NCI-H748 (cell line): ENCODE measurements around the gene TTLL4.

Experiments used
- DNase-seq: peaks from one replicate; lab custom pipeline; 2025; ENCODE audit not compliant: unreplicated experiment; lab: John Stamatoyannopoulos, UW

Gene TTLL4

DNA sequence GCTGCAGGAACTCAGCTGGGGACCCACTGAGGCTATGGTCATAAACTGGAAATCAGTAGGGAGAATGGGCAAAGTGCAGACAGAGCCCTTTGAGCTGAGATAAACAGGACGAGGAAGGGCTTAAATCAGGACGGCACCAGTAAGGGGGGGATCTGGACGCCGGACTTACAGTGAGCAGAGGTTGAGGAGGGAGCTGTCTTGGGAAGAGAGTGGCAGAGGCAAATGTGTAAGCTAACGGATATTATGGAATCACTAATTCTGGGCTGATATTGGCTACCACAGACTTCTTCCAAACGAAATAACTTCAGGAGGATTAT lies 71.9 kb downstream of the TTLL4 start:
- no peak for DNase-seq

DNA sequence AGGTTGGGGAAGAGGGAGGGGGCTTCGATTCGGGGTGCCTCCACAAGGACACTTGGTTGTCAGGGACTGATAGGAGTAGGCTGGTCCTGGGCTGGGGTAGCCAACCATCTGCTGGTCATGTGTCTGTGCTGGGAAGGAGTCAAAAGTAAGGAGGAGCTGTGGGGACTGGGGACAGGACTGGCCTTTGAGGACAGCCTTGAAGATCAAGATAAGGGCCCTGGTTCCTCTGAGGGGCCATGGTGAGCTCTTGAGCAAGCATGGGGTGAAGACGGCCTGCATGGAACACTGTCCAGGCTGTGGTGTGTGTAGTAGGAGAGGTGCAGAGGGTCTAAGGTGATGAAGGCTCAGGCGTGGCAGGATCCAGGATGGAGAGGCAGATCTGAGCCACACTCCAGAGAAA lies 73.1 kb downstream of the TTLL4 start:
- DNase-seq, result no peak

DNA sequence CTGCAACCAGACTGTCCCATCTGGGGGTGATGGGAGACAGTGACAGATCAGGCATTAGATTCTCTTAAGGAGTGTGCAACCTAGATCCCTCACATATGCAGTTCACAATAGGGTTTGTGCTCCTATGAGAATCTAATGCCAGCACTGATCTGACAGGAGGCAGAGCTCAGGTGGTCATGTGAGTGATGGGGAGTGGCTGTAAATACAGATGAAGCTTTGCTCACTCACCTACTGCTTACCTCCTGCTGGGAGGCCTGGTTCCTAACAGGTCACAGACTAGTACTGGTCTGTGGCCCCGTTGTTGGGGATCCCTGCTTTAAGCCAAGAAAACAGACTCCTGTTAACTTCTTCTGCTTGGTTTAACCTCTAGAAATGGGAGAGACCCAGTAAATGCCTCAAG lies 74.5 kb downstream of the TTLL4 start:
- no peak for DNase-seq

DNA sequence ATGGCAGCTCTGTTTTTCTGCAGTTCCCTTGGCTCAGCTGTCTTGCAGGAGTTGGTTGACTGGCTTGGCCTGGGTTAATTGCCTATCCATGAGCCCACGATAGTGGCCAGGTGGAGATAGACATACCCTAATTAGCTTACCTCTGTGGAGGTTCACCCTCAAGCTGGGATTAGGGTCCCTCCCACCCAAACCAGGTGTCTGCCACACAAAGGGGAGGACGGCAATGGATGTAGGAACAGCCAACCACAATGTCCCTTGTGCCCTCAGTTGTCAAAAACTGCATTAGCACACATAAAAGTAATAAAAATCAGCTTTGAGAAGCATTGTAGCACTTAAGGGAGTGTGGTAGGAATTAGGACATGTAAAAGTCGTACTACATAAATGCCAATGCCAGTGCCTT lies 75.5 kb downstream of the TTLL4 start:
- no peak for DNase-seq

DNA sequence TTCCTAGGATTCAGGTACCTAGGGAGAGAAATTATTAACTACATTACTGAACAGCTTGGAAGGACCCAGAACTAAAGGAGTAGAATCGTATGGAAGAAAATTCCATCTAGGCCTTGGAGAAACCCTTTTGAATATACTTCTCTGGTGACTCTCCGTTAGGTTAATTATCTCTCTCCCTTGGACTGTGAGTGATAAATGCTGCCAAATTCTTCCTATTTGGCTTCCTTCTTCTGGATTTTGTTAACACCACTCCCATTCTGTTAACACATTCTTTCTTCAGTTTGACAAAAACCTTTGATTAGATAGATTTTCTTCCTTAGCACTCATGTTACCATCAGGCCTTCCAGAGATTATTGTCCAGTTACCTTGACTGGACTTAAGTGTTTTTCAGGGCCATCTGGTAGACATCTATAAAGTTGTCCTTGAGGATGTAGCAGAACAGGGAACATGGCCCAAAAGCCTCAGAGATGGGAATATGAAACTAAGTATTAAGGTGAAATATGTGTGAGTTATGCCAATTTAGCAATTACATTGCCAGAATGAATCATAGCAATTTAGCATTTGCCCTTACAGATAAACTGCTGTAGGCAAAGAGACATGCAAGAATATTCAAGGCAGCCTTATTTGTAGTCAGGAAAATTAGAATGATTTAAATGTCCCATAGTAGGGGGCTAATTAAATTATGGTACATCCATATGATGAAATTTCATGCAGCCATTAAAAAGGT lies 78.1 kb downstream of the TTLL4 start:
- no peak for DNase-seq

DNA sequence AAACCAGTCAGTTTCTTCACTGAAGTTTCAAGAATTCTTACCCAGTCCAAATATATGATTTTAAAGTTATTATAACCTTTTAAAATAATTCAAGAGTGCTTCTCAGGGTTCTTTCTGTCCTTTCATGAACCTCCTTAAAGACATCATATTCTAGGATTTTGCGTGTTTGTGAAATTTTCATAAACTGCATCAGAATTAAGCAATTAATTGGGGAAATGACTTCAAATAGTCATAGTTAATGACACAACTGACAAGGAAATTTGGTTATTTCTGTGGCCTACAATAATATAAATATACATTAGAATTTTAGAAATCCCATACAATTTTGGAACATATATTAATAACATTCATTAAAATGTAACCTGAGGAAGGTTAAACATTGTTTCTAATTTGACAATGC lies 81.8 kb downstream of the TTLL4 start:
- DNase-seq, result no peak

DNA sequence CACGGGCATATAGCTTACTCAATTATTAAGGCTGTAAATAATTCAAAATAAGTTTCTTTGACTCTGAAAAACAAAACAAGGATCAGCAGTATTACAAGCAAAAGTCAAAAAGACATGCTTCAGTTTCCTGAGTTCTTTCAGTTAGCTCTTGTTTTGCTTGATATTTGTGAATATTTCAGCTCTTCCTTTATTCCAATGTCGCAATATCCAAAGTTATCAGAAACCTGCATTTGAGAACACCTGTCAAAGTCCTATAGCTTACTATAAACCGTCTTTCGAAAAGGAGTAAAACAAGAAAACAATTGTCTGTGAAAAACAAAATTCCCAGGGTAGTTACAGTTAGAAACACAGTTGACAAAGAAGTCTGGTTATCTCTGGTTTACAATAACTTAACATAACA lies 86.1 kb downstream of the TTLL4 start:
- no peak for DNase-seq

DNA sequence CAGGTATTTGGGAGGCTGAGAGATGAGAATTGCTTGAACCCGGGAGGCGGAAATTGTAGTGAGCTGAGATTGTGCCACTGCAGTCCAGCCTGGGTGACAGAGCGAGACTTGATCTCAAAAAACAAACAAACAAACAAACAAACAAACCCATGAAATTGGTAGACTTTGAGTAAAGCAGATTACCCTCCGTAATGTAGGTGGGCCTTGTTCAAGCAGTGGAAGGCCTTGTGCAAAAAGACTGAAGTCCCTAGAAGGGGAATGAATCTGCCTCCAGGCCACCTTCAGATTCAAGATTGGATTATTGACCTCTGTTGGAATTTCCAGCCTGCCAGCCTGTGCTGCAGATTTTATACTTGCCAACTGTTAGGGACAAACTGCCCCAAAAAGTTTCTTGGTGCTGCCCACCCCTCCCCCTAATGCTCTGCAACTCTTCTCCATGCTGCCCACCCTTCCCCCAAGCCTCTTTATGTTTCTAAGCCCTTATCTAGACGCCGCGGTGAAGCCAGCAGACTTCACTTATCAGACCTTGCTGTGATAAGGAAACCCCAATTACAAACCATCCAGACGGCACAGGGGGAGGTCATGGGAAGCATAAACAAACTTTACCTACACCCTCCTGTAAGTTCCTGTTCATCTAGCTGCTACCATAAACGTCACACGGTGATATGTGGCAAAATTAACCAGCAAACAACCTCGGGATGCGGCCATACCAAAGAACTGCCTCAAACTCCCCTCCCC lies 88.3 kb downstream of the TTLL4 start:
- no peak for DNase-seq

DNA sequence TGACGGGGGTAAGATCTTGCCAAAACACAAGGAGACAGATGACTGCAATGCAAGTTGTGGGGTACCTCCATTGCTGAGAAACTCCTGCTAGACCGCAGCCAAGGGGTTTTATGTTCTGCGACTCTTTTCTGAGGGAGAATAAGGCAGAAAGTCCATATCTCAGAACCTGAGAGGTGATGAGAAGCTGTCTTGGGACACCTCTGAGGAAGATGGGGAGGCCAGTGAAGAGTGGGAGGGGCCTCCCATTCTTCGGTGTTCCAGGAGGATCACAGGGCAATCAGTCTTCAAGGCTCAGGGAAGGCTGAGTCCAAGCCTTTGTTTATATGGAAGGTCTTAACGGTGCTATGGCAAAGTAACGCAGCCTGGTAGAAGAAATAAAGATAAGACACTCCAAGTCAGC lies 89.4 kb downstream of the TTLL4 start:
- no peak for DNase-seq

DNA sequence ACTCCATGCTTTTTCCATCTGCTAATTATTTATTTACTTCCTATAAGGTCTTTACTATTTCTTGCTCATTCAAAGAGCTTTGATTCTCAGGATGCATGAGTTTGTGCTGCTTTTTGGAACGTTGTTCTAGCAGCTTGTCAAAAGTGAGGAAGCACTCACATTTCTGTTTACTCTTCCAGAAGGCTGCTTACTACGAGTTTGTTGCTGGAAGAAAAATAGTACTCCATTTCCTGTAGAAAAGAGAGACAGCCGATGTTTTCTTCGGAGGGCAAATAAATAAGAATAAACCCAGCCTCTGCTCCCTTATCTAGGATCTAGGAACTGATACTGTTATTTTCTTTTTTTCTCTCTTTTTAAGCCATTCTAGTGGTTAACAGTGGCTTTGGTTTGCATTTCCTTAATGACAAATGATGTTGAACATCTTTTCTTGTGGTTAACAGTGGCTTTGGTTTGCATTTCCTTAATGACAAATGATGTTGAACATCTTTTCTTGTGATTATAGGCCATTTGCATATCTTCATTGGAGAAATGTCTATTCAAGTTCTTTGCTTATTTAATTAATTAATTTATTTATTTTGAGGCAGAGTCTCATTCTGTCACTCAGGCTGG lies 91.9 kb downstream of the TTLL4 start:
- no peak for DNase-seq

DNA sequence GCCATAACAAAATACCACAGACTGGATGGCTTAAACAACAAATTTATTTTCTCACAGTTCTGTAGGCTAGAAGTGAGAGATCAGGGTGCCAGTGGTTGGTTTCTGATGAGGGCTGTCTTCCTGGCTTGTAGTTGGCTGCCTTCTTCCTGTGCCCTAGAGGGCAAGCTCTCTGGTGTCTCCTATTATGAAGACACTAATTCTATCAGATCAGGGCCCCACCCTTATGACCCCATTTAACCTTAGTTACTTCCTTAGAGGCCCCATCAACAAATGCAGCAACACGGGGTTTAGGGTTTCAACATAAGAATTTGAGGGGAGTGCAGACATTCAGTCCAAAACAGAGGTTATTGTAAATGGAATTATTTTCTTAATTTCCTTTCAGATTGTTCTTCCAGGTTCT lies 94.2 kb downstream of the TTLL4 start:
- no peak for DNase-seq
